ENCODE data around the gene CEP104.

DNA sequence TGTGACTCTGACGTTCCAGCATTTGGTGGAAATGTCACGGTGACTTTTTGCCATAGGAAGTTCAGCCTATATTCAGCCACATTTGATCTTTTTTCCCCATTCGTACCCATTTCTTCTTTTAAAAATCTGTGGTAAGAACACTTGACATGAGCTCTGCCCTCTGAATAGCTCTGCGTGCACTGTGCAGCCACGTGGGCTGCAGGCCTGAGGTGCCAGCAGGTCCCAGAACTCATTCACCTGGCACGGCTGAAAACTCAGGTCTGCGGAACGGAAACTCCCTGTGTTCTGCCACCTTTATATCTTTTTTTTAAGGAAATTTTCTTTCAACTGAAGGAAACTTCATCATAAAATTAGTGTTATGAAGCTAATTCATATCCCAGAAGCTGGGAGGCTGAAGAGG lies 28.6 kb downstream of the CEP104 start:
- TF ChIP-seq EZH2 (IDR thresholded peaks at IDR 0.05; ENCODE audit: insufficient read depth, poor library complexity, severe bottlenecking) (no peak), EZH2phosphoT487 (IDR thresholded peaks at IDR 0.05; ENCODE audit: insufficient read depth, low read depth) (no peak)
